Measurements from ENCODE around the gene KCNQ1OT1.

Gene KCNQ1OT1

GRCh38 chr11:2583605-2583958 lies 116.2 kb downstream of the KCNQ1OT1 start:
- Histone ChIP-seq H3K4me3 (no peak overlapping the region), H3K27ac (no peak overlapping the region)
- no peak for TF ChIP-seq CTCF (IDR thresholded peaks at IDR 0.05)
- no peak for DNase-seq (ENCODE audit: low spot score)

GRCh38 chr11:2582946-2583604 lies 116.7 kb downstream of the KCNQ1OT1 start:
- DNase-seq (ENCODE audit: low spot score) = peak; percentile 57

GRCh38 chr11:2582351-2582945 lies 117.3 kb downstream of the KCNQ1OT1 start:
- no peak for DNase-seq (ENCODE audit: low spot score)
- no peak for TF ChIP-seq CTCF (IDR thresholded peaks at IDR 0.05)
- Histone ChIP-seq H3K27ac (no peak overlapping the region), H3K4me3 (no peak overlapping the region)

More at GRCh38 chr11:2582946-2583604, 116.7 kb downstream of the KCNQ1OT1 start:
- Histone ChIP-seq H3K27ac (no peak overlapping the region), H3K4me3 (no peak overlapping the region)
- TF ChIP-seq CTCF (IDR thresholded peaks at IDR 0.05) = no peak

GRCh38 chr11:2581931-2582350 lies 117.9 kb downstream of the KCNQ1OT1 start:
- no peak for DNase-seq (ENCODE audit: low spot score)
- Histone ChIP-seq H3K27ac (no peak overlapping the region), H3K4me3 (no peak overlapping the region)
- TF ChIP-seq CTCF (IDR thresholded peaks at IDR 0.05) = no peak

GRCh38 chr11:2581151-2581930 lies 118.5 kb downstream of the KCNQ1OT1 start:
- Histone ChIP-seq H3K27ac (no peak overlapping the region), H3K4me3 (no peak overlapping the region)
- peak; percentile 60 for DNase-seq (ENCODE audit: low spot score)
- TF ChIP-seq CTCF (IDR thresholded peaks at IDR 0.05) = no peak

- no peak for TF ChIP-seq CTCF (IDR thresholded peaks at IDR 0.05)
- no peak overlapping the region for H3K4me3 ChIP-seq
- H3K27ac ChIP-seq = no peak overlapping the region
- peak; percentile 63 for DNase-seq (ENCODE audit: low spot score)
Measured at GRCh38 chr11:2580571-2581001, 119.2 kb downstream of the KCNQ1OT1 start.

Data from coronary artery (tissue), 2 donors.